Endothelial cell of umbilical vein (primary cell): ENCODE measurements around the gene PTPRCAP. TPM values are rescaled to one million over a fixed set of nuclear protein-coding genes. Genes with fewer than 3 reads are reported as not detected.

Source experiments
- BruUV-seq: library from RNA; stranded (reverse); fragments of 400-500 nt; replicated peaks from 2 replicates; lab custom pipeline; 2021; lab: Mats Ljungman, UMichigan
- CTCF ChIA-PET: fragments of 300-600, 350-600 bp; sonication (Branson Sonifier 250); formaldehyde crosslinking; loops from one replicate; lab custom pipeline; 2021; ENCODE audit warnings: antibody characterized with exemption, inconsistent platforms; lab: Charles Lee
- POLR2A ChIA-PET: fragments of 300-600, 350-600 bp; sonication (Branson Sonifier 250); formaldehyde crosslinking; loops from one replicate; lab custom pipeline; 2021; ENCODE audit warnings: antibody characterized with exemption, inconsistent platforms; lab: Charles Lee
- DNase-seq: peaks from one replicate; pipeline ENCODE4 v3.0.0-alpha.2; 2011; ENCODE audit warnings: low read depth, low spot score
- FAIRE-seq: peaks from 2 replicates; lab custom pipeline; 2011; peaks lifted over from hg19 to GRCh38; lab: Jason Lieb, UNC
- H2AFZ ChIP-seq: 2 replicates; pipeline ENCODE4 v1.6.0; 2012; ENCODE audit warnings: low read depth, low read length, control low read depth, inconsistent platforms
- H3K27ac ChIP-seq: 2 replicates; pipeline ENCODE4 v1.5.1; 2011; ENCODE audit warnings: low read depth, mild to moderate bottlenecking, control low read depth, low read length, moderate library complexity; ENCODE audit not compliant: insufficient read depth
- H3K27me3 ChIP-seq, 2 experiments: 2 replicates each; pipeline versions ENCODE4 v1.6.0 to v1.6.1; 2011; ENCODE audit warnings: low read length in 2 of 2, mixed read lengths in 1 of 2; ENCODE audit not compliant: control insufficient read depth in 2 of 2, insufficient read depth in 2 of 2
- H3K36me3 ChIP-seq, 2 experiments: 2 replicates in 1 of 2; 3 replicates in 1 of 2; pipeline ENCODE4 v1.5.1; 2011; ENCODE audit warnings: low read length in 2 of 2, mild to moderate bottlenecking in 1 of 2, moderate library complexity in 1 of 2; ENCODE audit not compliant: control insufficient read depth in 2 of 2, insufficient read depth in 2 of 2; ENCODE audit errors: extremely low read depth in 1 of 2
- H3K4me1 ChIP-seq: 3 replicates; pipeline ENCODE4 v1.5.1; 2011; ENCODE audit warnings: mild to moderate bottlenecking, low read length; ENCODE audit not compliant: control insufficient read depth, insufficient read depth; ENCODE audit errors: extremely low read depth
- H3K4me2 ChIP-seq: 2 replicates; pipeline ENCODE4 v1.6.1; 2011; ENCODE audit warnings: low read length, control low read depth, mixed read lengths; ENCODE audit not compliant: insufficient read depth
- H3K4me3 ChIP-seq, 3 experiments: fragments of 200-600 bp in 1 of 3; sonication (generic), shearing (Covaris generic) in 1 of 3; replicated peaks in 1 of 3; 2 replicates each; pipeline ENCODE4 v1.5.1; 2011 to 2016; ENCODE audit warnings: control low read depth in 3 of 3, low read length in 3 of 3, mild to moderate bottlenecking in 2 of 3, inconsistent platforms in 1 of 3, low read depth in 1 of 3, moderate library complexity in 1 of 3; ENCODE audit not compliant: insufficient read depth in 1 of 3
- H3K79me2 ChIP-seq: 2 replicates; pipeline ENCODE4 v1.6.0; 2012; ENCODE audit warnings: low read length, inconsistent platforms; ENCODE audit not compliant: control insufficient read depth, insufficient read depth
- H3K9ac ChIP-seq: replicated peaks from 2 replicates; pipeline ENCODE3; 2011; ENCODE audit warnings: low read length, control low read depth; ENCODE audit not compliant: insufficient read depth; ENCODE audit errors: extremely low read depth
- H3K9me1 ChIP-seq: replicated peaks from 3 replicates; pipeline ENCODE4 v1.6.0; 2011; ENCODE audit warnings: mild to moderate bottlenecking, low read length; ENCODE audit not compliant: control insufficient read depth, insufficient read depth; ENCODE audit errors: extremely low read depth
- H3K9me3 ChIP-seq: replicated peaks from 2 replicates; pipeline ENCODE4 v1.5.1; 2012; ENCODE audit warnings: low read length, inconsistent platforms; ENCODE audit not compliant: control insufficient read depth, insufficient read depth
- H4K20me1 ChIP-seq: replicated peaks from 2 replicates; pipeline ENCODE3; 2011; ENCODE audit warnings: mild to moderate bottlenecking, low read length; ENCODE audit not compliant: control insufficient read depth, insufficient read depth; ENCODE audit errors: extremely low read depth
- CTCF ChIP-seq, 2 donors: IDR thresholded peaks; 1 replicate in 1 of 2; 2 replicates in 1 of 2; pipeline ENCODE4 v1.5.1; 2011; ENCODE audit warnings: low read length in 2 of 2, mild to moderate bottlenecking in 2 of 2, moderate library complexity in 2 of 2, control low read depth in 1 of 2, inconsistent platforms in 1 of 2, low read depth in 1 of 2; ENCODE audit not compliant: insufficient read depth in 1 of 2; ENCODE audit errors: extremely low read depth in 1 of 2
- EZH2 ChIP-seq: IDR thresholded peaks from 2 replicates; pipeline ENCODE4 v1.6.1; 2012; ENCODE audit warnings: borderline replicate concordance, low read depth, mild to moderate bottlenecking, moderate library complexity, low read length, inconsistent platforms; ENCODE audit not compliant: severe bottlenecking
- FOS ChIP-seq: IDR thresholded peaks from 2 replicates; pipeline ENCODE4 v1.6.1; 2011; ENCODE audit warnings: mild to moderate bottlenecking, low read length, moderate library complexity, borderline replicate concordance; ENCODE audit not compliant: insufficient read depth
- JUN ChIP-seq: IDR thresholded peaks from 2 replicates; pipeline ENCODE4 v1.6.1; 2011; ENCODE audit warnings: borderline replicate concordance, low read depth; ENCODE audit not compliant: insufficient read length, insufficient read depth
- MAX ChIP-seq: IDR thresholded peaks from 2 replicates; pipeline ENCODE4 v1.6.1; 2011; ENCODE audit not compliant: insufficient read depth, insufficient read length
- MYC ChIP-seq: IDR thresholded peaks from one replicate; pipeline ENCODE4 v1.6.1; 2011; ENCODE audit warnings: mild to moderate bottlenecking, low read depth, low read length
- dilution Hi-C: fragments of 300-500 bp; cut with MboI; formaldehyde crosslinking; loops from one replicate; pipeline ENCODE4 v1.15.0; 2019; ENCODE audit warnings: low sequenced_read_pairs; ENCODE audit not compliant: extremely low pct_ligation_motif_present
- intact Hi-C: fragments of 100-400 bp; cut with micrococcal nuclease; formaldehyde crosslinking; loops from one replicate; pipeline ENCODE4 v1.10.0; 2022
- polyA plus RNA-seq, 4 experiments: library from polyadenylated mRNA; depleted of rRNA in 3 of 4; stranded (reverse) in 3 of 4; unstranded in 1 of 4; fragments of >200 nt; gene quantifications; 2 replicates each; pipeline versions ENCODE4 v1.2.1 to v1.2.3, GENCODE V29; 2011 to 2012; ENCODE audit warnings: missing spikeins in 1 of 4
- total RNA-seq: library from RNA; stranded (reverse); gene quantifications from 2 replicates; pipeline ENCODE4 v1.2.3, GENCODE V29; 2021

Gene PTPRCAP
- total and polyA plus RNA-seq, 2 donors (not counting 3 experiments of a cell fraction or from before 2014, with no cell fraction given), result 3.6 TPM; not detected in 1

DNA sequence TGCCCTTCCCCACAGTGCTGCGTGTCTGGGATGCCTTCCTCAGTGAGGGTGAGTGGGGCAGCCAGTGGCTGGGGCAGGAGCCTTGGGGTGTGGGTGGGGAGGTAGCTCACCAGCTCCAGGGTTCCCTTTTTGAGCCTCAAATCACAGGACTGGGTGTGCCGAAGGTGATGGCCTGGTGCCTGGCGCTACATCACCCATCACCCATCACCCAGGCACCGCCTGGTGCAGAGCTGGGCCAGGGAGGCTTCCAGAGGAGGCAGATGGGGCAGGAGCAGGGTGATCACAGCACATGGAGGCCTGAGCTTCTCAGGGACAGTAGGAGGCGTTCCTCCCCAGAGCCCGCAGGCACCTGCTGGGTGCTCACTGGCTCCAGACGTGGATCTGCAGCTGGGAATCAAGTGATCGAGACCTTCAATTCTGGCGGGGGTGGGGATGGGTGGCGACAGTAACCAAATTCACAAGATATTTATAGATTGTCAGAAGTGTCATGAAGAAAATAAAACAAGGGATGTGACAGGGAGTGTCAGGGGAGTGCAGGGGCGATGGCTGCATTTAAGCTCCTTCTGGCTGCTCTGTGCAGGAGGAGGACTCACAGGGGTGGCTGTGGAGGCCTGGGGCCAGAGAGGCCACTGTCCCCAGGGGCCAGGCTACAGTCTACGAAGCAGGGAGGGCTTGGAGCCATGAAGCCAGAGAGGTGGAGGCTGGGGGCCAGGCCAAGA is 30.4 kb downstream of the PTPRCAP start:
- H3K27ac ChIP-seq, result no peak overlapping the region
- CTCF ChIA-PET, result interaction anchor here (1.0 to 1.3 kb wide), 2 partner anchors 11 to 14 kb away, joined by 3 read pairs; no protein-coding TSS in a partner anchor
- H3K9ac ChIP-seq, result no peak overlapping the region
- no peak for FAIRE-seq
- intact Hi-C loops (no loop called here), dilution Hi-C loops (no loop called here)
- H4K20me1 ChIP-seq, result no peaks in the 10 kb centered on the region
- H3K9me1 ChIP-seq, result no peaks in the 10 kb centered on the region
- no TSS peak for BruUV-seq
- no peaks in the 10 kb centered on the region for H3K9me3 ChIP-seq
- TF ChIP-seq JUN, result no peak
- no peak for TF ChIP-seq FOS
- no peak for TF ChIP-seq EZH2
- no peak for TF ChIP-seq MAX
- TF ChIP-seq CTCF (IDR thresholded peaks at IDR 0.05; ENCODE audit: extremely low read depth in 1 of 2, insufficient read depth in 1 of 2, low read depth in 1 of 2, low read length in 2 of 2), result no peak
- no peak for TF ChIP-seq MYC
- H3K27me3 ChIP-seq, result peaks cover 0 to 3% of the 10 kb centered on the region in 2 experiments
- POLR2A ChIA-PET, result no interaction called here
- peaks cover 2% of the 10 kb centered on the region for H3K4me1 ChIP-seq
- H3K4me2 ChIP-seq, result no peak overlapping the region
- no peaks in the 10 kb centered on the region for H3K36me3 ChIP-seq
- H3K79me2 ChIP-seq, result no peaks in the 10 kb centered on the region
- no peak overlapping the region for H3K4me3 ChIP-seq
- no peak for DNase-seq
- no peak overlapping the region for H2AFZ ChIP-seq
